Measurements from ENCODE around the gene NDRG4.
"Not testable (repeated sequence)": the region's sequence is repeated elsewhere in the genome, so short reads cannot be mapped to it uniquely, and the experiment has no call there.

The NDRG4 gene

GRCh38 chr16:58464916-58465731 is 34.8 kb upstream of the NDRG4 start:
- in situ Hi-C loops (cut with MboI; ENCODE audit: low sequenced_read_pairs), result no loop called here

GRCh38 chr16:58465817-58466216 is 34.1 kb upstream of the NDRG4 start:
- in situ Hi-C loops (cut with MboI; ENCODE audit: low sequenced_read_pairs), result no loop called here

DNA sequence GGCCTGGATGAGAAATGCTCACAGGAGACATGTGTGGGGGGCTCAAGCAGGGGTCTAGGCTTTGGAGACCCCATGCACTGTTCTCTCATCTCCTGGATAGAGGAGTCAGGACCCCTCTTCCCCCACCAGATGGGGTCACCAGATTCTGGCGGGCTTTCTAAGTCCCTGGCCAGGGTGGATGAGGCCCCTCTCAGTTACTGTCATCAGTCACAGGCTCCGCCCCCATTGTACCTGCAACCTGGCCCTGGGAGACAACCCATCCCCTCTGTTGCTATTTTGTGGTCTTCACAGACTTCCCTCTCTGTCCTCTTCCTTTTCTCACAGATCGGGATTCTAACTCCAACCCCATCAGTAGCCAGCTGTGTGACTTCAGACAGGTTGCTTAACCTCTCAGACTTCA is 33.5 kb upstream of the NDRG4 start:
- in situ Hi-C loops (cut with MboI; ENCODE audit: low sequenced_read_pairs), result no loop called here

DNA sequence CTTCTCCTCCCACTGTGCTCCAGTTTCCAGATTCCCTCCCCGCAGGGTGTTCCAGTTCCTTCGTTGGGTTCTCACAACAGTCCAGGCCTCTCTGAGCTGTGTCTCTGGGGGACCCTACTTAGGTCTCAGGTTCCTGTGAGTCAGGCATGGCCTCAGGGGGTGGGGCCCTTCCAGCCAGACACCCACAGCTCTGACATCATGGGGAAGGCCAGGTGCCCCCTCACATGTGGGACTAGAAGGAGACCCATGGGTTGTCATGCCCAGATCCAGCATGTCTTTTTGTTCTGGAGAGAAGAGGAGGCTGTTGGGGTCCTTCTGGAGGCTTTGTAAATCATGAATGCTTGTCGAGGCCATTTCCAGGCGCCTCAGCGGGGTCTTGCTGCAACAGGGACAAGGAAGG is 32.0 kb upstream of the NDRG4 start:
- in situ Hi-C loops (cut with MboI; ENCODE audit: low sequenced_read_pairs), result no loop called here

- in situ Hi-C loops (cut with MboI; ENCODE audit: low sequenced_read_pairs), result no loop called here
Observed at GRCh38 chr16:58471209-58471975, 28.6 kb upstream of the NDRG4 start.

GRCh38 chr16:58472266-58472665 is 27.7 kb upstream of the NDRG4 start:
- in situ Hi-C loops (cut with MboI; ENCODE audit: low sequenced_read_pairs), result no loop called here

DNA sequence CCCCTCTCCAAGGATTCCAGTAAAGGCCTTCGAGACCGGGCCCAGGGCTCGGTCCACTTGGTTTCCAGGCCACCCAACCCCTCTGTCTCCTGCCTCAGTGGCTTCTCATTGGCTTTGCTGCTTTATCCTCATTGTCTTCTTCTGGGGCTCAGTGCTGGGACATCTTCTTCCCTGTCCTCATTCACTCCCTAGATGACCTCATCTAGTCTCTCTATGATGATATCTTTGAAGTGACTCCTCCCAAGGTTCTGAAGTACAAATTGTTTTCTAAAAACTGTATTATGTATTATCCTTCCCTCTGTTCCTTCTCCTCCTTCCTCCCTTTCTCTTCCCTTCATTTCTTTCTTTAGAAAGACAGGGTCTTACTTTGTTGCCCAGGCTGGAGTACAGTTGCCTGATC is 27.1 kb upstream of the NDRG4 start:
- in situ Hi-C loops (cut with MboI; ENCODE audit: low sequenced_read_pairs), result no loop called here

DNA sequence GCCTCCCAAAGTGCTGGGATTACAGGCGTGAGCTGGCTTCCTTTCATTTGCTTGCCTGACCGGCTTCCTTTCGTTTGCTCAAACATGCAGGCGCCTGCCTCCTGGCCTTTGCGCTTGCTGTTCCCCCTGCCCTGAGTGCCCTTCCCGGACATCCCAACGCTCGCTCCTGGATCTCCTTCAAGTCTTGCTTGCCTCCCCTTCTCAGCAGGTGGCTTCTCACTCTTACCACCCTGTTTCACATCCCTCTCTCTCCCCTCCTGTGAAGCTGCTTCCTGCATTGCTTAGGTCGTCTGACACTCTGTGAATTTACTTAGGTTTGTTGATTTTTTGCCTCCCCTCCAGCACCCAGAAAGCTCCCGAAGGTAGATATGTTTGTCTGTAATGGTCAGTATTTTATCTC is 25.6 kb upstream of the NDRG4 start:
- in situ Hi-C loops (cut with MboI; ENCODE audit: low sequenced_read_pairs), result no loop called here

- in situ Hi-C loops (cut with MboI; ENCODE audit: low sequenced_read_pairs), result no loop called here
Observed at GRCh38 chr16:58475091-58475619, 24.8 kb upstream of the NDRG4 start.

DNA sequence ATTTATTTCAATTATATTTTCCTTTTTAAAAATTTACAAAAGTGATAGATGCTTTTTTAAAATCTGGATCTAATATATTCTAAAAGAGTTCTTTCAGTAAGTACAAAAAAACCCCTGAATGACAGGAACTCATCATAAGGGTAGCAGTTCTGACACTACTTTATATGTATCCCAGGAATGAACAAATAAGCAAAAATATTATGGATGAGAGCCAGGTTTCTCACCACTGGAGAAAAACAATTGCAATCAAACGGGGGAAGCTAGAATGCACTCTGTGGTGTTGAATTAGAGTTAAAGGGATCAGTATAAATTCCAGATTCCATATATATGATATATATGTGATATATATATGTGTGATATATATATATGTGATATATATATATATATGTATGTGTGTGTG is 23.2 kb upstream of the NDRG4 start:
- in situ Hi-C loops (cut with MboI; ENCODE audit: low sequenced_read_pairs), result no loop called here

- in situ Hi-C loops (cut with MboI; ENCODE audit: low sequenced_read_pairs), result no loop called here
Observed at GRCh38 chr16:58478427-58478826, 21.5 kb upstream of the NDRG4 start.

- in situ Hi-C loops (cut with MboI; ENCODE audit: low sequenced_read_pairs), result loop anchor here (10.0 kb wide), 1 partner anchor 147 kb away; no protein-coding TSS in a partner anchor
Observed at GRCh38 chr16:58481226-58481869, 18.6 kb upstream of the NDRG4 start.

- in situ Hi-C loops (cut with MboI; ENCODE audit: low sequenced_read_pairs), result loop anchor here (10.0 kb wide), 1 partner anchor 147 kb away; no protein-coding TSS in a partner anchor
Observed at GRCh38 chr16:58481931-58482330, 18.0 kb upstream of the NDRG4 start.

GRCh38 chr16:58485184-58485887 is 14.6 kb upstream of the NDRG4 start:
- in situ Hi-C loops (cut with MboI; ENCODE audit: low sequenced_read_pairs), result loop anchor here (10.0 kb wide), 1 partner anchor 151 kb away; no protein-coding TSS in a partner anchor

DNA sequence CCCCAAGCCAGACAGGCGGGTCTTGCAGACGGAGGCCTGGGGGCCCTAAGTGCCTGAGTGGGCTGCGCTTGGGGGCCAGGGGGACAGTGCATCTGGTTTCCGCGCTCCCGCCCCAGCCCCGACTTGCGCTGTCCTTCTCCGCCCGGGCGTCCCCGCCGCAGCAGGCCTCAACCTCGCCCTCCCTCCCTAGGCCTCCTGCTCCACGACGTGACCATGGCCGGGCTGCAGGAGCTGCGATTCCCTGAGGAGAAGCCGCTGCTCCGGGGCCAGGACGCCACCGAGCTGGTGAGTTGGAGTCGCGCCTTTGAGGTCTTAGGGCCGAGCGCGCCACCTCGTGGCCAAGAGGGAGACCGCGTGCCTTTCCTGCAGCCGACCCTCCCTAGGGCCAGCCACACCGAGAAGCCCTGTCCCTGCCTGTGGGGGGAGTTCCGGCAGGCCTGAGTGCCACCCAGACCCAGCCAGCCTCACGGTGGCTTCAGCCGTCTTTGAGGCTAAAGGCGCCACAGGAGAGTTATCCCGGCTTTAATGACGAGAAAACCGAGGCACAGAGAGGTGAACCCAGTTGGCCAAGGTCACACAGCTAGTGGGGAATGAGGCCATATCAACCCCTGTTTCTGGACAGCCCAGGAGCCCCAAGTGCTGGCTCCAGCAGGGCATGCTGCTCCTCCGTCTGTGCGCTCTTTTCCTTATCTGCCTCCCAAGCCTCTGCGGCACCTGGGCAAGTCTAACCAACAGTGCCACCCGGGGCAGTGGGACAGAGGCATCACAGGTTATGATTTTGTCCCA is 12.2 kb upstream of the NDRG4 start:
- in situ Hi-C loops (cut with MboI; ENCODE audit: low sequenced_read_pairs), result loop anchor here (10.0 kb wide), 1 partner anchor 153 kb away; no protein-coding TSS in a partner anchor

DNA sequence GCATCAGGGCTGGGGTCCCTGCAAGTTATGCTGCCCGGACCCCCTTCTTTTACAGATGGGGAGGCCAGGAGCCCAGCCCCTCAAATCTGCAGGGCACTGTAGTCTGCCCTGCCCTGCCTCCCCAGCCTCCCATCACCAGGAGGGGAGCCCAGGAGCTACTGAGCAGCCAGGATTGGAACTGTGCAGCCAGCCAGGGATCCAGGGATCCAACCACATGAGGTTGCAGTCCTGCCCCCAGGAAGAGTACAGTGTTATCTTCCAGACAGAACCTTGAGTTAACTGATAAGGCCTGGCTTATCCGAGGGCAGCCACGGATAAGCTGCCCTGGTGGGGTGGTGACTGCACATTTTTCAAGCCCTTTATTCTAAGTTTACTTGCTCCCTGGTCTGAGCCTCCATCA is 11.4 kb upstream of the NDRG4 start:
- in situ Hi-C loops (cut with MboI; ENCODE audit: low sequenced_read_pairs), result loop anchor here (10.0 kb wide), 1 partner anchor 154 kb away; no protein-coding TSS in a partner anchor

GRCh38 chr16:58490065-58490464 is 9.9 kb upstream of the NDRG4 start:
- in situ Hi-C loops (cut with MboI; ENCODE audit: low sequenced_read_pairs), result no loop called here

DNA sequence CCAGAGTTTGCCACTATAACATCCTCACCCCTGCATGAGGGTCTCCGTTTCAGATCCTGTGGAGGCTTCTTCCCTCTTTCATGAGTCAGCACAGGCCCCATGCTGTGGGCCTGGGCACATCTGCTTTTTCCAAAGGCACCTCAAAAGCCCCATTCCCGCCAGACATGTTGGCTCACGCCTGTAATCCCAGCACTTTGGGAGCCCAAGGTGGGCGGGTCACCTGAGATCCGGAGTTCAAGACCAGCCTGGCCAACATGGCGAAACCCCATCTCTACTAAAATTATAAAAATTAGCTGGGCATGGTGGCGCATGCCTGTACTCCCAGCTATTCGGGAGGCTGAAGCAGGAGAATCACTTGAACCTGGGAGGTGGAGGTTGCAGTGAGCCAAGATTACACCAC is 9.4 kb upstream of the NDRG4 start:
- in situ Hi-C loops (cut with MboI; ENCODE audit: low sequenced_read_pairs), result not testable (repeated sequence)

DNA sequence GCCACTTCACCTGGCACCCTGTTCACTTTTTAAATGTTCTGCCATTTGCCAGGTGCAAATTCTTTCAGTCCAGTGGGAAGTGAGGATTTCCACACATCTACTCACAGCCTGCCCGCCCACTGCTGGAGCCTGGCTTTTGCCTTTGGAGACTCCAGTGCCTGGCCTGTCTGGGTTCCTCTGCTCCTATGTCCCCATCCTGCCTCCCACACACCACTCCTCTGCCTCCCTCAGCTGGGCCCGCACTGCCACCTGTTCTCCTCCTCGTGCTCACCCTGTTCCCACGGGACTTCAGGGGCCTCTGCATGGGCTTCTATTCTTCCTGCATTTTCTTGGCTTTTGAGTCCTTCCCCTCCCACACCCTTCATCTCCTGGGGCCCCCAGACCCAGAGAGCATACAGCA is 7.9 kb upstream of the NDRG4 start:
- in situ Hi-C loops (cut with MboI; ENCODE audit: low sequenced_read_pairs), result no loop called here

GRCh38 chr16:58492735-58493134 is 7.2 kb upstream of the NDRG4 start:
- in situ Hi-C loops (cut with MboI; ENCODE audit: low sequenced_read_pairs), result no loop called here
